H1 (cell line): ENCODE results near the gene GAMT. TPM values are rescaled to one million over a fixed set of nuclear protein-coding genes. Genes with fewer than 3 reads are reported as not detected.

Experiments used
- BRCA1 ChIP-seq: IDR thresholded peaks from 2 replicates; pipeline ENCODE4 v1.6.1; 2012; ENCODE audit warnings: low read depth, low read length, improper control_type of control experiment
- CREB1 ChIP-seq: IDR thresholded peaks from 2 replicates; pipeline ENCODE4 v1.6.1; 2012; ENCODE audit warnings: inconsistent platforms
- NRF1 ChIP-seq: IDR thresholded peaks from 2 replicates; pipeline ENCODE4 v1.6.1; 2011; ENCODE audit warnings: mild to moderate bottlenecking, low read depth, low read length, improper control_type of control experiment
- SUZ12 ChIP-seq: fragments of 200-600 bp; sonication (generic); IDR thresholded peaks from 2 replicates; pipeline ENCODE4 v1.6.1; 2012; ENCODE audit warnings: mild to moderate bottlenecking, inconsistent platforms, low read length, moderate library complexity, mixed read lengths
- polyA plus RNA-seq, 7 experiments: library from polyadenylated mRNA; depleted of rRNA in 3 of 7; stranded (reverse) in 5 of 7; unstranded in 2 of 7; fragments of >200 nt in 5 of 7; fragments of 200-250 nt in 2 of 7; gene quantifications; 1 replicate in 5 of 7; 2 replicates in 1 of 7; 4 replicates in 1 of 7; pipeline versions ENCODE4 v1.2.1 to v1.2.3, GENCODE V29; 2011 to 2013; ENCODE audit warnings: missing spikeins in 2 of 7, mixed read lengths in 2 of 7
- total RNA-seq: library from RNA; stranded (reverse); fragmentation: NEBNext Ultra II Directional; extraction: Animal tissue kit (Norgen Biotek cat#: 25700); gene quantifications from 2 replicates; pipeline ENCODE4 v1.2.1, GENCODE V29; 2021

The GAMT gene
- total and polyA plus RNA-seq, 2 of the 8 experiments (the other 6 are each of a cell fraction or from before 2014, with no cell fraction given): 17.2 to 35.6 TPM

DNA sequence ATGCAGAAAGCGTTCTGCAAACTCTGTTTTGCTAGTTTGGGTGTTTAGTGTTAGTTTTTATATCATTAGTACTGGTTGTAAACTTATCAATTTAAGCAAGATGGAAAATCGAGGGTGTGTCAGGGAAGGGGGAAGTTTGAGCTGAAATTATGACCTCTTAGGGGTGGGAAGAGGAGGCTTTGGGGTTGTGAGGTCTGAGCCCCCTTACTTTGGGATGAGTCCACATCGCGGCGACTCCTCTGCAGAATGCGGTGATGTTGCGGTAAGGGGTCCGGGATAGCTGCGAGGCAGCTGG lies 18.4 kb downstream of the GAMT start (continued):
- TF ChIP-seq SUZ12 (no peak), CREB1 (no peak), NRF1 (no peak), BRCA1 (no peak)
